HG03571 (cell line): ENCODE measurements around the gene PRDM10.
A peak's percentile ranks its signal among the peaks of the same experiment; 100 is the strongest.
"Not testable (repeated sequence)": the region's sequence is repeated elsewhere in the genome, so short reads cannot be mapped to it uniquely, and the experiment has no call there.

Source experiments
- ATAC-seq: cut with Tn5 transposase; IDR thresholded peaks from one replicate; pipeline ENCODE4 v1.9.1; 2021; ENCODE audit not compliant: unreplicated experiment

PRDM10 gene, protein sequence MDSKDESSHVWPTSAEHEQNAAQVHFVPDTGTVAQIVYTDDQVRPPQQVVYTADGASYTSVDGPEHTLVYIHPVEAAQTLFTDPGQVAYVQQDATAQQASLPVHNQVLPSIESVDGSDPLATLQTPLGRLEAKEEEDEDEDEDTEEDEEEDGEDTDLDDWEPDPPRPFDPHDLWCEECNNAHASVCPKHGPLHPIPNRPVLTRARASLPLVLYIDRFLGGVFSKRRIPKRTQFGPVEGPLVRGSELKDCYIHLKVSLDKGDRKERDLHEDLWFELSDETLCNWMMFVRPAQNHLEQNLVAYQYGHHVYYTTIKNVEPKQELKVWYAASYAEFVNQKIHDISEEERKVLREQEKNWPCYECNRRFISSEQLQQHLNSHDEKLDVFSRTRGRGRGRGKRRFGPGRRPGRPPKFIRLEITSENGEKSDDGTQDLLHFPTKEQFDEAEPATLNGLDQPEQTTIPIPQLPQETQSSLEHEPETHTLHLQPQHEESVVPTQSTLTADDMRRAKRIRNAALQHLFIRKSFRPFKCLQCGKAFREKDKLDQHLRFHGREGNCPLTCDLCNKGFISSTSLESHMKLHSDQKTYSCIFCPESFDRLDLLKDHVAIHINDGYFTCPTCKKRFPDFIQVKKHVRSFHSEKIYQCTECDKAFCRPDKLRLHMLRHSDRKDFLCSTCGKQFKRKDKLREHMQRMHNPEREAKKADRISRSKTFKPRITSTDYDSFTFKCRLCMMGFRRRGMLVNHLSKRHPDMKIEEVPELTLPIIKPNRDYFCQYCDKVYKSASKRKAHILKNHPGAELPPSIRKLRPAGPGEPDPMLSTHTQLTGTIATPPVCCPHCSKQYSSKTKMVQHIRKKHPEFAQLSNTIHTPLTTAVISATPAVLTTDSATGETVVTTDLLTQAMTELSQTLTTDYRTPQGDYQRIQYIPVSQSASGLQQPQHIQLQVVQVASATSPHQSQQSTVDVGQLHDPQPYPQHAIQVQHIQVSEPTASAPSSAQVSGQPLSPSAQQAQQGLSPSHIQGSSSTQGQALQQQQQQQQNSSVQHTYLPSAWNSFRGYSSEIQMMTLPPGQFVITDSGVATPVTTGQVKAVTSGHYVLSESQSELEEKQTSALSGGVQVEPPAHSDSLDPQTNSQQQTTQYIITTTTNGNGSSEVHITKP

DNA sequence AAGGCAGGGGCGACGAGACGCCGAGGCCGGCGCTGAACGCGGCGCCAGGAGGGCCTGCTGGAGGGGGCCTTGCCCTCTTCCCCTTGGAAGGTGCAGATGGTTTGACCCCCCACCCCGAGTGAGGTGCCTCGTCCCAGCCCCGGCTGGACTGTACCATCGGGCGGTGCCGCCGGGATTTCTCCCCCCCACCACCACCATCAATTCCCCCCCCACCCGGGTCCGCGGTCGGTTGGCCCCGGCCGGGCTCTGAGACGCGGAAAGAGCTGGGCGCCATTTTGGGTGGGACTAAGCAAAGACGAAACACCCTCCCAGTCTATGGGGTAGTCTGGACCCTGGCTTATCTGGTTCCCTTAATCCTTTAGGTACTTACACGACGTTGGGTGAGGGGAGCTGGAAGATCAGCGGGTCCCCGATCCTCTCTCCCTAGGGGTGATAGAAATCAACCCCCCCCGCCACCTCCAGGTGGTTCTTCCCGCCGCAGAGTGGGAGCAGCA lies at the start of gene PRDM10:
TSS of gene PRDM10 (minus strand) at position 484 of the 494 bp plus-strand sequence. CDS start 41,871 bp downstream, outside the sequence.
- peak; percentile 41 for ATAC-seq

DNA sequence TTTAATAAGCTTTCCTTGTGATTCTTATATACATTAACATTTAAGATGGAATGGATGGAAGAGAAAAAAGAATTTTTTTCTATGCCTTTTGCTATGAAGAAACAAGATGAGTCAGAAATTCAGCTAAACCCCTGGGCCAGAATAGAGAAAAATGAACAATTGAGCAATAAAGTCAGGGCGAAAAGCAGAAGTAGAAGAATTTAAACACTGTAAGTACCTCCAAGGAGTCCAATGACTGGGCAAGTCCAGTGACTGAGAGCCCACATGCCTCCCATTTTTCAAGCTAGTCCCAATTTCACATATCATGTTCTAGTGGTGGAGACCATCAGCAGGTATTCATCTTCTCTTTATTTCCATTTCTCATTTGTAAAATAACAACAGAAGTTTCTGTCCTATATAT lies 48.4 kb upstream of the PRDM10 start:
- no peak for ATAC-seq

DNA sequence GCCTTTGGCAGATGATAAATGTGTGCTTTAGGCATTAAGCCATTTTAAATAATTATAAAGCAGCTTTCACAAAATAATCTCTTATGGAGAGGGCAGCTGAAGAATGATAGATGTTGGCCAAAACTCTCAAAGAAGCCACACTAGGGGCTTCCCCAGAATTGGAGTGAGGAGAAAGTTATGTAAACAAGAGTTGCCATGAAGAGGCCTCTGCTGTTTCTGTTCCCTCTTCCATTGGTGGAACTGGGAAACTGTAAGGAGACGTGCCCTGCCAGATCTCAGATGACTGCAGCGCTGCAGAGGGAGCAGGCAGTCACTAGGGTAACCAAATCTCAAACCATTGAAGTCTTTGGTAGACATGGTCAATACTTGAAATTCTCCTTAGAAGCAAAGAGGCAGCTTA lies 47.6 kb upstream of the PRDM10 start:
- no peak for ATAC-seq

DNA sequence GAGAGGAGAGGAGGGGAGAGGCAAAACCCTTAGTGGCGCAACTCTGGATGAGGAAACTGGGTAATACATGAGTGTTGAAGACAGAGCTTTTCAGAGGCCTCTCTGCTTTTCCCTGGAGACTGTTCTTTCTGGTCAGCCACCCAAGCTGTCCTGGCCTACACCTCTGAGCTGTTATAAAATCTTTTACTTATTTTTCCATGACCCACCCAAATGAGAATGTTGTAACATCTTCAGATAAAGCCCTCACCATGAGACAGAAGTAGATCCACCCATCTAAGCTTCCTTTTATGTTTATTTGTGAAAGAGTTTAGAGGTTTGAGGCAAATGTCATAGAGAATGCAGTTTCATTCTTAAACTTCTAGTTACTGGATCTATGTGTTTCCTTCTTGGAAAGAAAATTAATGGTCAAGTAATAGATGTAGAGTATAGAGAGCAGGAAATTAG lies 46.7 kb upstream of the PRDM10 start:
- no peak for ATAC-seq

DNA sequence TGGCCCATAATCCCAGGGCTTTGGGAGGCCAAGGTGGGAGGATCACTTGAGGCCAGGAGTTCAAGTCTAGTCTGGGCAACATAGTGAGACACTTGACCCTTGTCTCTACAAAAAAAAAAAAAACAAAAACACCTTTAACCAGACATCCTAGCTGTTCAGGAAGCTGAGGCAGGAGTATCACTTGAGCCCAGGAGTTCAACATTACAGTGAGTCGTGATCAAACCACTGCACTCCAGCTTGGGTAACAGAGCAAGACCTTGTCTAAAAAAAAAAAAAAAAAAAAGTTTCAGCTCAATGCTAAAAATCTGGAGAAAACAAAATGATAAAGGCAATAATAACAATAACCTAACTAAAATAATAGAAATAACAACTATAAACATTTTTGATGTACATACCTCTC lies 44.5 kb upstream of the PRDM10 start:
- ATAC-seq = no peak

DNA sequence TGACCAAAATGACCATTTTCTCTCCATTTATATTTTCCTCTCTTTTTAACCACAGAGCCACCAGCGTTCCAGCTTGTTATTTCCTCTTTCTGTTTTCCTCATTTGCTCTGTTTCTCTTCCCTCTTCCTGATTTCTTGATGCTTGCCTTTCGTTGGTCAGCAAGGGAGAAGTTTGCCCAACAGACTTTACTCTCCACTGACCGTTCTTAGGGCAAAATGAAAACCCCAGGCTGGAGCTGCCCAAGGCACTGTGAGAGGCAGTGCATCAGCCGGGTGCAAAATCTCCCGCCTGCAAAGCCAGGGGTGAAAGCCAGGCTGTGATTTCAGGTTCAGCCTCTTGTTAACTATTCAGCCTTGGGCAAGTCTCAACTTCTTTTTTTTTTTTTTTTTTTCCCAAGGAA lies 40.9 kb upstream of the PRDM10 start:
- no peak for ATAC-seq

DNA sequence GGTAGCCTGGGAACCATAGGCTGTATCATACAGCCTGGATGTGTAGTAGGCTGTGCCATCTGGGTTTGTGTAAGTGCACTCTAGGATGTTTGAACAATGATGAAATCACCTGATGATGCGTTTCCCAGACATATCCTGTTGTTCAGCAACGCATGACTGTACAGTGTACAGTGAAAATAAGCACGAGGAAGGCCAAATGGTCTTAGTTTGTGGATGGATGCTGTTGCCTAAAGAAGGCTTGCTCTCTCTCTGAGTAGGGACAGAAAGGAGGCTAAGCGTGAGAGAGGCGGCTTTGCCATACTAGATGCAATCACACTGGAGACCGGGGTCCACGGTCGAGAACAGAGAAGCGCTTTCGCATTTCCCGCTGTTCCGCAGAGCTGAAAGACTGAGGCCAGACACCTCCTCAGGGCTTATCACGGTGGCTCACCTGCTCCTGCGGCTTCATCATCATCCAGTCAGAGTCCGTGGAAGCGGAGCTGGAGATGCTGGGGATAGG lies 39.5 kb upstream of the PRDM10 start:
- no peak for ATAC-seq

DNA sequence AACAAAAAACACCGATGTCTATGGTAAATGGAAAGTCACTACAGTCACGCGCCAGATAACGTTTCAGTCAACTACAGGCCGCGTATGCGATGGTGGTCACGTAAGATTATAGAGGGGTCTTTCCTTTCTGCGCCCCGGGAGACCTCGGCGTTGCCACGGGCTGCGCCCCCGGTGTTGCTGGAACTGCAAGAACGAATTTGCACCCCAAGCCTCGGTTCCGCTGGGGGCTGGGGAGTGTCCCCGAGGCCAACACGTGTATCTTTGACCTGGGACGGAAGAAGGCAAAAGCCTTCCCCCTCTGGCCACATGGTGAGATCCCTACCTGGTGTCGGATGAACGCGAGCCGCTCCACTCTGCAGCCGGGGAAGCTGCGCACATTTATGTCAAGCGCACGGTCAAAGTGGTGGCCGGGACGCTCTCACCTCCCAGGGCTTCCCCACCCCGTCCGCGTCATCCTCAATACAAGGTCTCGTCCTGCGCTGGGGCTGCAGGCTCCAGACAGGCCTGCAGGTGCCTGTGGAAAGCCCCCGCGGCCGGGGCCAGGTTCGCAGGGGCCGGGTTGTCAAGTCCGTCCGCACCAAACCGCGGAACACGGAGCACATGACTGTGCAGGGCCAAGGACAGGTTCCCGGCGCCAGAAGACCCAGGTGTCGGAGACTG lies 37.8 kb upstream of the PRDM10 start:
- ATAC-seq = no peak

DNA sequence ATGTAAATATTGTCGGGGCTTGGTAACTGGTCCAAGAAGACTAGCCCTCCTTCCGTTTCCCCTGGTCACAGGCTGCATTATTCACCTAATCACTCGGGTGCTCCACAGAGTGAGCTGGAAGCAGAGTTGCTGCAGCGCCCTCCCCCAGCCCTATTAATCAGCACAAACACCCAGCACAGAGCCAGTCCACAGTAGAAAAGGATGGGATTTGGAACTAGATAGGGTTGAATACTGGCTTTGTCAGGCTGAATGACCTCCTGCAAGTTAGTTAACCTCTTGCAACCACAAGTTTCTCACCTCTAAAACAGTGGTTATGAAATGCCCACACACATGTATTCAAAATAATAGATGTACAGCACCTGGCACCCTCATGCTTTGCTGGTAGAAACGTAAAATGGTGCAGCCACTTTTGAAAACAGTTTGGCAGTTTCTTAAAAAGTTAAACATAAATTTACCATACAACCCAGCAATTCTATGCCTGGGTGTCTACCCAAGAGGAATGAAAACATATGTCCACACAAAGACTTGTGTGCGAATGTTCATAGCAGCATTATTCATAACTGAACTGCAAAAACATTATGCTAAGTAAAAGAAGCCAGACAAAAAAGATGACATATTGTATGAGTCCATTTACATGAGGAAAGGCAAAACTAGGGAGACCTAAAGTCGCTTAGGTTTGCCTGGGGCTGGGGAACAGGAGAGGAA lies 35.4 kb upstream of the PRDM10 start:
- no peak for ATAC-seq

DNA sequence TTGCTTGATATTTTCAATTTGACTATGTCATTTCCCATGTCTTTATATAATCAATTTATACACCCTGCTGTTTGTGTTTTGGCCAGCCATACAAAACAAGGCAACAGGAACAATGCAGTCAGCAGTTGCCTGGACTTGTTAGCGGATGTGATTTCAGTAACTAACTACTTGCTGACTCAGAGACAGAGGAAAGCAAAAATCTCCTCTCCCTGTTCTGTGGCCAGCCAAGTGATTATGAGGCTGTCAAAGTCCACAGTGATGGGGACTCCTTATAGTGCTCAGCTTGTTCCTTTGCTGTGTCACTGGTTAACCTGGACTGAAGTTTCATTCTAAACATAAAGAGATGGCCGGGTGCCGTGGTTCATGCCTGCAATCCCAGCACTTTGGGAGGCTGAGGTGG lies 34.4 kb upstream of the PRDM10 start:
- ATAC-seq = no peak

DNA sequence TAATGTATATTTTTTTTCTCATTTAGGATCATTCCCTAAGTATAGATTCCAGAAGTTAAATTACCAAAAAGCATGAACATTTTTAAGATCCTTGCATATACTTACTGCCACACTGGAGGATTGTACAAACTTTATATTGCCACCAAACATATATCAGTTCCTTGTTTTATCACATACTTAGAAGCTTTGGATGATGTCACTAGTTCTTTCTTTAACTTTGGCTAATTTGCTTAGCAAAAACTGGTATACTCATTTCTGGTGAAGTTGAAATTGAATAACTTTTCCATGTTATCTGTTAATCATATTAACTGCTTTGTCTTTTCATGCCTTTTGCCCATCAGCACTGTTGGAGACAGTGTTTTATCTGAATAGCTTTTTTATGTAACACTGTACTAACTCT lies 31.6 kb upstream of the PRDM10 start:
- ATAC-seq = no peak

DNA sequence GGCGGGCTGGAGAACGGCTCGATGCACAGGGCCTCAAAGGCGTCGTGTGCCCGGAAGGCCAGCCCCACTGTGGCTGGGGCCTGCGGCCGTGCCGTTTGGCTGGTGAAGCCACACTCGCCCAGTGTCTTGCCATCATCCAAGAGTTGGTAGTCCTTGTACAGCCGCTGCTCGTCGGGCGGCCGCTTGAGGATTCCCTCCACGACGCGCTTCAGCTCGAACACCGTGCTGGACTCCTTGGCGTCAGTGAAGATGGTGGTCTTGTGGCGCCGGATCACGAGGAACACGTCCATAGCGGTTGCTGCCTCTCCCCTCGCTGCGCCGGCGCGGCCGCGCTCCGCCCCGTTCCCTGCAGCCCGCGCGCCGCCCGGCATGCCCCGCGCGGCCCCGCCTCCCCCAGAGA lies 30.3 kb upstream of the PRDM10 start:
- no peak for ATAC-seq

DNA sequence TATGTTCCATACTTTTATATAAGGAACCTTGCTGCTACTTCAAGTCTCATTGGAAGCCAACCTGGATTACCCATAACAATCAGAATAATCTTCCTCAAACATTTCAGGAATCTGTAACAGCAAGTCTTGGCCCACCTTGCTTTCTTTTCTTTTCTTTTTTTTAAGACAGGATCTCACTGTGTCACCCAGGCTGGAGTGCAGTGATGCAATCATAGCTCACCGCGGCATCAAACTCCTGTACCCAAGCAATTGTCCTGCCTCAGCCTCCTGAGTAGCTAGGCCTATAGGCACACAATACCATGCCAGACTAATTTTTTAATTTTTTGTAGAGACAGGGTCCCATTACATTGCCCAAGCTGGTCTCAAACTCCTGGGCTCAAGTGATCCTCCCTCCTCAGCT lies 29.3 kb upstream of the PRDM10 start:
- ATAC-seq = no peak

DNA sequence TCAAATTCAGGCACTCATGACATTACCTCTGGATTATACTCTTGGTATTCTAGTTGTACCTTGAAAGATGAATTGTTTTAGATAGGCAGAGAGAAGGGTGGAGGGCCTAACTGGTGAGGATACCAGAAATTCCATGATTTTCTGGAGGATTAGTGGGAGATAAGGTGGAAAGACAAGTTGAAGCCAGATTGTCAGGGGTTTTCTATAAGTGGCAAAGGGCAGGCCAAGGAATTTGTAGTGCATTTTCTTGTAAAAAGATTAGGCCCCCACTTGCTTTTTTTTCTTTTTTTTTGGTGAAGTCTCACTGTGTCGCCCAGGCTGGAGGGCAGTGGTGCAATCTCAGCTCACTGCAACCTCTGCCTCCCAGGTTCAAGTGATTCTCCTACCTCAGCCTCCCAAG lies 28.4 kb upstream of the PRDM10 start:
- ATAC-seq = no peak

DNA sequence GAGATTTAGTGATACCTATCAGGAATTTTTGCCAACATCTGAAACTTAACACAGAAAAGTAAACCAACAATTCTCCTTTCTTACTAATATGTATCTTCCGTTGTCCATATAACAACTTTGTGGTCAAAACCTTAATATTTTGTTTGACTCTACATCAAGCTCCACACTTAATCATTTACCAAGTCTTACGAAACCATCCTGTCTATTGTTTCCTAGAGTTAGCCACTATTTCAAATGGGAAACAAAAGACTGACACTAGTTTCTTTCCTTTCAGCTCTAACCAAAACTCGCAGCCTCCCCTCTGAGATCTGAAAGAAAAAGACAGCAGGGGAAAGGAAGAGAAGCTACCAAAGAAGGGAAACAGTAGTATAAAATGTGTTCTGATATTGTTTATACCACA lies 26.5 kb upstream of the PRDM10 start:
- ATAC-seq = no peak

DNA sequence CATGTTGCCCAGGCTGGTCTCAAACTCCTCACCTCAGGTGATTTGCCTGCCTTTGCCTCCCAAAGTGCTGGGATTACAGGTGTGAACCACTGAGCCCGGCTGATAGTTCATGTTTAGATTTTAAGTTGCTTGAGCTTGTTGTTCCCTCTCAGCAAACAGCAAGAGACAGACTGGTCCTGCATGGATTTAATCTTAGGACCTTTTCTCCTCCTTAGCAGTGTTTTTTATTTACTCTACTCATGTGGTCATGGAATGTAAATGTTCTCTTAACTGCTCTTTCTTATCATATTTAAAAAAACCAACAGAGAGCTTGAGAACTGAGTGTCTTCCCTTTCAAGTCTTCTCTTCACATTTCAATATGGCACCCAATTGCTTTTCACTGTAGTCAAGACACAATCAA lies 22.7 kb upstream of the PRDM10 start:
- ATAC-seq = no peak

DNA sequence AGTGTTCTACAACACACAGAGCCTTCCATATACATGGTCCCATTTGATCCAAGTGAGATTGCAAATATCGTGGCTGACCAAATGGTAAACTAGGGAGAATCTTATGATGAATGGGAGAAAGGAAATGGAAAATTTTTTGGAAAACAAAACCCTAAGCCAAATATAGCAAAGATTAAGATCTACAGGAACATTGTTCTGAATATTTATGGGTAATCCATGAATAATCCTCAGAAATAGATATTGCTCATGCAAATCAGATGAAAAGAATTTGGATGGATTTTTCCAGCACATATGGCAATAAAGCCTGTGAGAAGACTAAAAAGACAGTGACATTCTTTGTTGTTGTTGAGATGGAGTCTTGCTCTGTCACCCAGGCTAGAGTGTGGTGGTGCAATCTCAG lies 21.7 kb upstream of the PRDM10 start:
- ATAC-seq = no peak

DNA sequence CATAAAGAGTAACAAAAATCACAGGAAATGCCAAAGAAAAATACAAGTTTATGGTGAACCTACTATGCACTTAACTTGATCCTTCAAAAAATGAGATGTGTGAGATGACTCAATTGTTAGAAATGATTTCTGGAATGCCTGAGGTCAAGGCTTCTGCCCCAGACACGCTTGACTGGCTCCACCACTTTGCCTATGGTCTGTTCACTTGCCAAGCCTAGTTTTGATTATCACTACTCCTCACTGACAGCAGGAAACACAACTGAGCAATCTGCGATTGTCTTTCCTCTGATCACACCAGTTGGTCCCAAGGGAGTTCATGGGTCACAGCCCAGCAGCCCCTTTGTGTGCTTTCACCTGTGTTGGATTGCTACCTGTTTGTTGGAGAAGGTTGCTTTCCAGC lies 20.6 kb upstream of the PRDM10 start:
- peak; percentile 96 for ATAC-seq

DNA sequence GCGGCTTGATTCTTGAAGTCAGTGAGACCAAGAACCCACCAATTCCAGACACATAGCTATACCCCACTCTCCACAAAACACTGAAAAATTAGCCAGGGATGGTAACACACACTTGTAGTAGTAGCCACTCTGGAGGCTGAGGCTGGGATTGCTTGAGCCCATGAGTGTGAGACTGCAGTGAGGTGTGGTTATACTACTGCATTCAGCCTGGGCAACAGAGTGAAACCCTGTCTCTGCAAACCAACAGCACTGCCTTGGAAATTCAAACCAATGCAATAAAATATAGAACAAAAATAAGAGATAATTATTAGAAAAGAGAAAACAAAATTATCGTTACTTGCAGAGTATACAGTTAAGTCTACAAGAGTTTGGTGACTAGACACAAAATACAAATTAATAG lies 20.2 kb upstream of the PRDM10 start:
- no peak for ATAC-seq

DNA sequence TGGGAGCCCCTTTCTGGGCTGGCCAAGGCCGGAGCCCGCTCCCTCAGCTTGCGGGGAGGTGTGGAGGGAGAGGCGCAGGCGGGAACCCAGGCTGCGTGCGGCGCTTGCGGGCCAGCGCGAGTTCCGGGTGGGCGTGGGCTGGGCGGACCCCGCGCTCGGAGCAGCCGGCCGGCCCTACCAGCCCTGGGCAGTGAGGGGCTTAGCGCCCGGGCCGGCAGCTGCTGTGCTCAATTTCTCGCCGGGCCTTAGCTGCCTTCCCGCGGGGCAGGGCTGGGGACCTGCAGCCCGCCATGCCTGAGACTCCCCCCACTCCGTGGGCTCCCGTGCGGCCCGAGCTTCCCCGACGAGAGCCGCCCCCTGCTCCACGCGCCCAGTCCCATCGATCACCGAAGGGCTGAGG lies 19.0 kb upstream of the PRDM10 start:
- ATAC-seq = not testable (repeated sequence)
